ENCODE results near the gene RBM22.

RBM22 gene

DNA sequence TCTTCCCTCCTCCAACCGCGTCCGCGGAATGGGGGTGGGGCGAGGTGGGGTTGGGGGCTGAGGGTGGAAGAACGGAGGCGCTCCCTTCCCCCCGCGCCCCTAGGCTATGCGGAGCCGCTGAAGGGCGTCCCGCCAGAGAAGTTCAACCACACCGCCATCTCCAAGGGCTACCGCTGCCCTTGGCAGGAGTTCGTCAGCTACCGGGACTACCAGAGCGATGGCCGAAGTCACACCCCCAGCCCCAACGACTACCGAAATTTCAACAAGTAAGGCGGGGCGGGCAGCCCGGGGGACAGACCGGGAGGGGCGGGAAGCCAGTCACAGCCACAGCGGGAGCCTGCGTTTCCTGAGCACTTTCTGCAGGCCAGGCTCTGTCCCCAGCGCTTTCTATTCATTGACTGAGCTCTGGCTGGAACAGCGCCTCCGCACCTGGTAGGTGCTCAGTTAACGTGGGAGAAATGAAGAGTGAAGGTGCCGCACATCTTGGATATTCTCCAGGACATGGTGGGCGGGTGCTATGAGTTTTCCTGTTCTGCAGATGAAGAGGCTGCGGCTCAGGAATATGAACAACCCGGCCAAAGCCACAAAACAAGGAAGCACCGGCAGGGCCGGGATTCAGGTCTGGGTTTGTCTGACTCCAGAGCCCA, 28.5 kb downstream of the RBM22 start:
- DNase-seq (ENCODE audit: low spot score), result peak; percentile 58

DNA sequence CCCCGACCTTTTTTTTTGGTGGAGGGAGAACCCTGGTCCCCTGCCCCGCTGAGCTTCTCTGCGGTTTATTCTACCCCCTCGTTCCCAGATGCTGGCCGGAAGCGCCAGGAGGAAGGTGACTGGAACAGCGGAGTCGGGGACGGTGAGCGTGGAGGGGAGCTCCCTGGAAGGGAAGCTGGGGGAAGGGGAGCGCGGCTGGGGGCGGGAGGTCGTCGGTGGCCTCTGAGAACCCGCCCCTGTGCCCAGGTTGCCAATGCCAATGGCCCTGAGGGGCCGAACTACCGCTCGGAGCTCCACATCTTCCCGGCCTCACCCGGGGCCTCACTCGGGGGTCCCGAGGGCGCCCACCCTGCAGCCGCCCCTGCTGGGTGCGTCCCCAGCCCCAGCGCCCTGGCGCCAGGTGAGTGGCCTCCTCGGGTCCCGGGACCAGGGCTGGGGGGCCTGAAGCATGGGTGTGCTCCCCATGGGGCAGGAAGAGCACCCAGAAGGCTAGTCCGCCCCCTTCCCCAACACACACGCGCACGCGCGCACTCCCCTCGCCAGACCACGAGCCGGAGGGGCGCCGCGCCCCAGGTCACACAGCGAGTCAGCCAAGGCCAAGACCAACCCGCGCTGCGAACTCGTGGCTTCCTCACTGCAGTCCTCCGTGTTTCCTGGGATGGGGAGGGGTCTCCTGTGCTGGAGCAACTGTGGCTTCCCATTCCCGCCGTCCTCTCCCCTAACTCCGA, 29.2 kb downstream of the RBM22 start:
- no peak for DNase-seq (ENCODE audit: low spot score)

DNA sequence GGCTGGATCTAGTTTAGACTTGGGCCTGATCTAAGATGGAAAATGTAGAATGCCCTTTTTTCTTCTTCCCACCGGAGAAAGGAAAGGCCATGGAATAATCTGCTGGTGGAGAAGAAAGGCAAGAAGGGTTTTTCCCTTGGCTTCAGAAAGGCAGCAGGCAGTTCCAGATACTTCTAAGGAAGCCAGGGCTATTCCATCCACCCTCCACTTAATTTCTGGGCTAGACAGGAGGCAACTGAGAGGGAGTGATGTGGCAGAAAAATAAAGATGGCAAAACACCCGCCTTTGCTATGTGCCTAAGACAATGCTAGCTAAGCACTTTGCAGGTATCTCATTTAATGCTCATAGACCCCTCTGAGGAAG, 29.9 kb downstream of the RBM22 start:
- no peak for DNase-seq (ENCODE audit: low spot score)

DNA sequence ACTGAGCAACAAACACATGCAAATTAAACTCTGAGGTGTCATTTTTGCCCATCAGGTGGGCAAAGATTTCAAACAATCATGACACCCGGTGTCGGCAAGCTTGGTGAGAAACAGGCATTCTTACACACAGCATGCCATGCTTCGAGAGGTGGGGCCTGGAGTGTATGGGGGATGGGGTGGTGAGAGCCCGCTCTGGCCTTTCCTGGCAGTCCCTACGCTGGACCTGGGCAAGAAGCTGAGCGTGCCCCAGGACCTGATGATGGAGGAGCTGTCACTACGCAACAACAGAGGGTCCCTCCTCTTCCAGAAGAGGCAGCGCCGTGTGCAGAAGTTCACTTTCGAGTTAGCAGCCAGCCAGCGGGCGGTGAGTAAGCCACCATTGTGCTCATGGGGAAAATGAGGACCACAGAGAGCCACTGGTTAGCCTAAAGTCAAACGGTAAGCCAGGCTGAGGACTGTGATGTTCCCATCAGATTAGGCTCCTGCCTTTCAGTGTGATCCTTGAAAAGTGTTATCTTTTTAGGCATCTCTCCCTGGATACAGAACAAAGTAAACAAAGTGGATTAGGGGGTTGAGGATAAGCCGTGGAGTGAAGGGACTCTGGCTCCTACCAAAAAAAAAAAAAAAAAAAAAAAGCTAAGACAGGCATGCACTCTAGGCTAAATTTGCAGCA, 30.5 kb downstream of the RBM22 start:
- no peak for DNase-seq (ENCODE audit: low spot score)

DNA sequence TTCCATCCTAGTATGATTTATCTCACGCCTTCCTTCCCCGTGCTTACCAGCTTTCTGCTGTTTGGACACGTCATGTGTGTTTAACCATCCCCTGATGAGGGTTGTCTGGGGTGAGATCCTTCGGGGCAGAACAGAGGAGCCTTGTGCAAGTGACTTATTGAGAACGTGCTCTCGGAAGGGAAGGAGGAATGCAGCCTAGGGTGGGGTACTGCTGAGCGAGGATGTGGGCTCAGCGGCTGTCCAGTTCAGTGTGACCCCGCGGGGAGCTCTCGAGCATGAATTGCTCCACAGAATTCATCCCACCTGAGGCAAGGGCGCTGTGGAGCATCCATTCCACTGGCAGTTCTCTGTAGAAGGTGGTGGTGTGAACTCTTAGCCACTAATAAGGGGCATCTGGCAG, 35.8 kb downstream of the RBM22 start:
- no peak for DNase-seq (ENCODE audit: low spot score)

DNA sequence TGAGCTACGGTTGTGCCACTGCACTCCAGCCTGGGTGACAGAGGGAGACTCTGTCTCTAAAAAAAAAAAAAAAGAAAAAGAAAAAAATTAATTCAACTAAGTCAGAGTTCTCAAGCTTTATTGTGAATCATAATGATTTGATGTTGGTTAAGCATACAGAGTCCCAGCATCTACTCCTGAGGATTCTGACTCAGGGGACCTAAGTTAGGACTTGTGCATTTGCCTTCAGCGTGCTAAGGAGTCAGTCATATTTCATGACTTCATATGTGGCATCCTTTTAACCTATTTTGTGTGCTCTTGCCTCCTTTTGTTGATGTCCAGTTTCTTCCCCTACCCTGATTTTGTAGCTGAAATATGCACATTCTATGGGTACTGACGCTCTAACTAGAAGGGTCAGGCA, 36.9 kb downstream of the RBM22 start:
- DNase-seq (ENCODE audit: low spot score), result no peak

DNA sequence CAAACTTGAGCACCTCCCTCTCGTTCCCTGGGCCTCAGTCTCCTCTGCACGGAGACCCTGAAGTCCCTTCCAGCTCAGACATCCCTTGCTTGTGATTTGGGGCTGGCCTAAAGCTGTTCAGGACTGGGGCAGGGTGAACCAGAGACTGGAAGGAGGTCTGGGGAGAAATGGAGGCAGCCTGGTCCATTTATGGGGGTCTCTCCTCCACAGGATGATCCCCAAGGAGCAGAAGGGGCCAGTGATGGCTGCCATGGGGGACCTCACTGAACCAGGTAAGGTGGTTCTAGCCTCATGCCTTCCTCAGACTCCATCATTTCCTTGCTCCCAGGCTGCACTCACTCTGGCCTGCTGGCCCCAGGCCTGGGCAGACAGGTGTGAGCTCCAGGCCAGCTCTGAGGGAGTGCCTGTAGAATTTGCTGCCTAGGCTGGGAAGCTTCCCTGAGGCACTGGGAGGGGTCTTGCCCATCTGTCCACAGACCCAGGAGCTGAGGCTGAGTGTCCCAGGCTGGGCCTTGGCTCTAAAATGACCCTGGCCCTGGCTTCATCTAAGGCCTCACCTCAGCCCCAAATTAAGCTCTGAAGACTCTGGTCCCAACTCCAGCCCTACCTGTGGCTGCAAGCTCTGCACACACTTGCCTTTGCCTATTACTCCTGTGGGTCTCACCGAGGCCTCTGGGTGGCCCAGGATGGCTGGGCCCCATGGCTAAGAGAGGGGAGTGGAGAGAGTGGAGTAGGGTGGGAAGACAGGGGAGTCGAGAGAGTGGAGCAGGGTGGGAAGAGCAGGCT, 37.9 kb downstream of the RBM22 start:
- no peak for DNase-seq (ENCODE audit: low spot score)

DNA sequence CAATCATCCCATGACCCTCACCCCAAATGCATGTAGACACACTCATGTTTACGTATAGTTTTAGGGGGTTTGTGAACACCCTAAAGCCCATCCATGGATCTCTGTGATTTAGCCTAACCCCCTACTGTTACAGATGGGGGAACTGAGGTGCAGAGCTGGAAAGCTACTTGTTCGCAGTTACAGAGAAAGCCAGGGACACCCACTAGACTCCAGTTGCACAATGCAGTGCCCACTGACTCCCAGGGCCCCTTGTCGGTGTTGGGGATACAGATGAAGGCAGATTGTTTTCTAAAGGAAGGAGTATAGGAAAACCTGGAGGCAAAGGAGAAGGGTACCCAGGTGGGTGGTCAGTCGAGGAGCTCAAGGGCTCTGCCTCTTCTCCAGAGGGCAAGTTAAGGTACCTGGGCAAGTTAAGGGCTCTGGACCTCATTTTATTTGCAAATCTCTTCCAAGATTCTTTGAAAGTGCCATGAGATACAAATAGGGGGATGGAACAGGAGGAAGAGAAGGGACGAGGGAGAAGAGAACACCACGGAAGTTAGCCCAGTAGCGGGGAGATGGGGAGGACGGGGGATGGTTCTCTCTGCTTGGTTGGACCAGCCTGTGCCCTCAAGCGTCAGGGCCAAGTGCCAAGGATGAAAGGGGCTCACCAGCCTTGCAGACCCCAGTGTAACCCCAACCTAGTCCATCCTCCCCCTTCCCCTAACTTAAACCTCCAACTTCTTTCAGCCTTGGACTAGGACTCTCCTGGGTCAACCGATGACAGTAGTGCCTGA, 38.9 kb downstream of the RBM22 start:
- DNase-seq (ENCODE audit: low spot score), result no peak

DNA sequence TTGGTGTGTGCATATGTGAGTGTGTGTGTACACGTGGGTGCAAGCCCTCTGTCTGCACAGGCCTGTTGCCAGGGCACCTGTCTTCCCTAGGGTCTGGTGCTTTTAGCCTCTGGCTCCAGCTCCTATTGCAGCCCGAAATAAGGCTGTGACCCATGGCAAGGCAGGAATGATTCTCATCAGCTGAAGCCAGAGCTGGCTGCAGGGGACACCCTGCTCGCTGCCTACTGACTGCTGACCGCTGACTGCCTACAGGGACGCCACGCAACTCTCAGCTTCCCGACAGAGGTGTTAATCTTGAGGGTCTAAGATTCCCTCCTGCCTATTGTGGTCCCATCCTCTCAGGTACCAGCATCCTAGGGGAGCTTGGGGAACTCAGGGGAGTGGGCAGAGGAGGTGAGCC, 39.8 kb downstream of the RBM22 start, which contains the start of gene MYOZ3:
MYOZ3 (plus strand) TSS at position 166 of the 400 bp plus-strand sequence. CDS start 1,691 bp downstream, outside the sequence.
- no peak for DNase-seq (ENCODE audit: low spot score)

DNA sequence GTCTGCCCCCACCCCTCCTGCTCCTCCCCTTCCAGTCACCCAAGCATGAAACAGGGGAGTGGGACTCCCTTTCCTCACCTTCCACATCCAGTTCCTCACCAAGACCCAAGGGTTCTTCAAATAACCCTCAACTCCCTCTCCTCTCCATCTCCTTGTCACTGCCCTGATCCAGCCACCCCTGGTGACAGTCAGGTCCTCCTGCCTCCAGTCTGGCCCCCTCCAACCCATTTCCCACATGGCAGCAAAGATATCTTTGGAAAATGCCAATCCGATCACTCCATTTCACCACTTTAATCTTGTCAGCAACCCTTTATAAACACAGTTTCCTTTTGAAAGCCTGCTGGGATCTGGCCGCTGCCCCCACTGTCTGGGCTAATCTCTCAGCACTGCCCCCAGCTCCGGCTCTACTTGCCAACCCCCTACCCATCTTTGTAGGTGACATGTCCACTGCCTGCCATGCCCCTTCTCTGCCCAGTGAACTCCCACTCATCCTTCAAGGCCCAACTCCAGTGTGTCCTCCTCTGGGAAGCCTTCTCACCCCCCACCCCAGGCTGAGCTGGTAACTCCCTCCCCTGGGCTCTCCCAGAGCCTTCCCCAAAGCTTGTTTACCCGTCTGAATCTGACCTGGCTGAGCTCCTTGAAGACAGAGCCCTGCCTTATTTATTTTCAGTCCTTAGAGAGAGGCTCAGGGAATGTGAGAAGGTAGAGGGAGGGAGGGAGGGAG, 40.6 kb downstream of the RBM22 start:
- no peak for DNase-seq (ENCODE audit: low spot score)

DNA sequence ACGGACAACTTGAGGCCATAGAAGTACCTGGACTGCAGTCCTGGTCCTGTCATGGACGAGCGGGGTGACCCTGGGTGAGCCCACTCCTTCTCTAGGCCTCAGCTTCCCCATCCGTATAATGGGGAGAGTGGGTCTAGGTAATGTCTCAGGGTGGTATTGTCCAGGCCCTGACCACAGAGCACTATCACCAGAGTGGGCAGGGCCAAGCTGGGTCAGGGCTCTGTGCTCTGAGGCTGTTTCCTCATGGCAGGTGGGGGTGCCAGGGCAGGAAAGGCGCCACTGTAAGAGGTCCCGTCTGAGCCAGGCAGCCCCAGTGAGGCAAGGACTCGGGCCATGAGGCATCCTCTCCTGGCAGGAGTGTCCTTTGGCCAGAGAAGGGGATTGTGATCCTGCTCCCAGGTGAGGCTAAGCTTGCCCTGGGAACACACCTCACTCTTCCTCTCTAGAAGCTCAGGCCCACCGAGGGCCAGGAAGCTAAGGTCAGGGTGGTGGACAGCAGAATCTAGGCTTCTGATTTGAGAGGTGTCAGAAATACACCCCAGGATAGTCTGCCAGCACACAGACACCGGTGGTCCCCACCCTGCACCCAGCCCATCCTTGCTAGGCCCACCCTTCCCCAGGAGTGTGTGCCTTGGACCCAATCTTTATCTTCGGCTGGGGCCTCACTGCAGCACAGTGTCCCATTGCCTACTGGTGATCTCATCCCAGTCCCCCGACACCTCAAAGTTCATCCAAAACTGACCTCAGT, 41.3 kb downstream of the RBM22 start:
- DNase-seq (ENCODE audit: low spot score), result no peak

DNA sequence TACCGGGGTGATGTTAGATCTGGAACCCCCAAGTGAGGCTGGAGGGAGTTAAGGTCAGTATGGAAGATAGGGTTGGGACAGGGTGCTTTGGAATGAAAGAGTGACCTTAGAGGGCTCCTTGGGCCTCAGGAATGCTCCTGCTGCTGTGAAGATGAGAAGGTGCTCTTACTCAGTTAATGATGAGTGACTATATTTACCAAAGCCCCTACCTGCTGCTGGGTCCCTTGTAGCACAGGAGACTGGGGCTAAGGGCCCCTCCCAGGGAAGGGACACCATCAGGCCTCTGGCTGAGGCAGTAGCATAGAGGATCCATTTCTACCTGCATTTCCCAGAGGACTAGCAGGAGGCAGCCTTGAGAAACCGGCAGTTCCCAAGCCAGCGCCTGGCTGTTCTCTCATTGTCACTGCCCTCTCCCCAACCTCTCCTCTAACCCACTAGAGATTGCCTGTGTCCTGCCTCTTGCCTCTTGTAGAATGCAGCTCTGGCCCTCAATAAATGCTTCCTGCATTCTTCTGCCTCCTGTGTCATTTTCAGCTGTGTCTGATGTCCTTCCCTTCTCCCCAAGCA, 42.1 kb downstream of the RBM22 start:
- no peak for DNase-seq (ENCODE audit: low spot score)

DNA sequence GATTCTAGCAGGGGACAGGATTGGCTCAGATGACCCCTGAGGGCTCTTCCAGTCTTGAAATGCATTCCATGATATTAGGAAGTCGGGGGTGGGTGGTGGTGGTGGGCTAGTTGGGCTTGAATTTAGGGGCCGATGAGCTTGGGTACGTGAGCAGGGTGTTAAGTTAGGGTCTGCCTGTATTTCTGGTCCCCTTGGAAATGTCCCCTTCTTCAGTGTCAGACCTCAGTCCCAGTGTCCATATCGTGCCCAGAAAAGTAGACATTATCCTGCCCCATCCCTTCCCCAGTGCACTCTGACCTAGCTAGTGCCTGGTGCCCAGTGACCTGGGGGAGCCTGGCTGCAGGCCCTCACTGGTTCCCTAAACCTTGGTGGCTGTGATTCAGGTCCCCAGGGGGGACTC, 42.7 kb downstream of the RBM22 start:
- DNase-seq (ENCODE audit: low spot score), result no peak

DNA sequence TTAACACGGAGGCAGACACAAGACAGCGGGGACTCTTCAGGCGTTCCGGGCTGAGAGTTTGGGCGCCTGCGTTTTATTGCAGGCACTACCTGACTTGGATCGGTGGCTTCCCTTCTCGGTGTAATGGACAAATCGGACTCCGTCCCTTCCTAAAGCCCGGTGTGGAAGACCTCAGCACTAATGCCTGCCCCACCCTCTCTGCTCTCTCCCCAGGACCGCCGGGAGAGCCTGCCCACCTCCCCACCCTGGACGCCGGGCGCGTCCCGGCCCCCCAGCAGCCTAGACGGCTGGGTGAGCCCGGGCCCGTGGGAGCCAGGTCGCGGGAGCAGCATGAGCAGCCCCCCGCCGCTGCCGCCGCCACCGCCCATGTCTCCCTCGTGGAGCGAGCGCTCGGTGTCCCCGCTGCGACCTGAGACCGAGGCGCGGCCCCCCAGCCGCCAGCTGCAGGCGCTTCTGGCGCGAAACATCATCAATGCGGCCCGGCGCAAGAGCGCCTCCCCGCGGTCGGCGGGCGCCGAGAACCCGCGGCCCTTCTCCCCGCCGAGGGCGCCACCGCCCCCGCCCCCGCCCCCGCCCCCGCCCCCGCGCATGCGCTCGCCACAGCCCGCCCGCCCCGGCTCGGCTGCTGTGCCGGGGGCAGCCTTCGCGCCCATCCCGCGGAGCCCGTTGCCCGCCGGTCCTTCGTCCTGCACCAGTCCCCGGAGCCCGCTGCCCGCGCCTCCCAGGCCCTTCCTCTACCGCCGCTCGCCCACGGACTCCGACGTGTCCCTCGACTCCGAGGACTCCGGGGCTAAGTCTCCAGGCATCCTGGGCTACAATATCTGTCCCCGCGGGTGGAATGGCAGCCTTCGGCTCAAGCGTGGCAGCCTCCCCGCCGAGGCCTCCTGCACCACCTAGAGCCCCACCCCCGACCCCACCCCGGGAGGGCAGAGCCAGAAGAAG, 44.4 kb downstream of the RBM22 start:
- peak; percentile 99 for DNase-seq (ENCODE audit: low spot score)

DNA sequence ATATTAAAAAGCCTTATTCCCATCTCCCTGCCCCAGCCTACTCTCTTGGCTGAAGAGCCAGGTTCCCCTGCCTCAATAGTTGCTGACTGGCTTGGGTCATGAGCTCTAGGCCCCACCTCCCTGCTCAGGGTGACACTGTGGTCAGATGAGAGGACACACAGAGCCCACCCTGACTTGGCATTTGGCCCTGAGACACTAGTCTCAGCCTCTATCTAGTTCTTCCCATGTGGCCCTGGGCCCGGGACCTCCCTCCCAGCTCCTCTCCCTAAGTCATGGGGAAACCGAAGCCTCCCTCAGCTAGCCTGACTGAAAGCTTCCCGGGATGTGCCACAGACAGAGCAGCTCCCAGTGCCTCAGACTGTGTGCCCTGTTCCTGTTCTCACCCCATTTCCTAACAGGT, 45.6 kb downstream of the RBM22 start:
- DNase-seq (ENCODE audit: low spot score), result no peak

DNA sequence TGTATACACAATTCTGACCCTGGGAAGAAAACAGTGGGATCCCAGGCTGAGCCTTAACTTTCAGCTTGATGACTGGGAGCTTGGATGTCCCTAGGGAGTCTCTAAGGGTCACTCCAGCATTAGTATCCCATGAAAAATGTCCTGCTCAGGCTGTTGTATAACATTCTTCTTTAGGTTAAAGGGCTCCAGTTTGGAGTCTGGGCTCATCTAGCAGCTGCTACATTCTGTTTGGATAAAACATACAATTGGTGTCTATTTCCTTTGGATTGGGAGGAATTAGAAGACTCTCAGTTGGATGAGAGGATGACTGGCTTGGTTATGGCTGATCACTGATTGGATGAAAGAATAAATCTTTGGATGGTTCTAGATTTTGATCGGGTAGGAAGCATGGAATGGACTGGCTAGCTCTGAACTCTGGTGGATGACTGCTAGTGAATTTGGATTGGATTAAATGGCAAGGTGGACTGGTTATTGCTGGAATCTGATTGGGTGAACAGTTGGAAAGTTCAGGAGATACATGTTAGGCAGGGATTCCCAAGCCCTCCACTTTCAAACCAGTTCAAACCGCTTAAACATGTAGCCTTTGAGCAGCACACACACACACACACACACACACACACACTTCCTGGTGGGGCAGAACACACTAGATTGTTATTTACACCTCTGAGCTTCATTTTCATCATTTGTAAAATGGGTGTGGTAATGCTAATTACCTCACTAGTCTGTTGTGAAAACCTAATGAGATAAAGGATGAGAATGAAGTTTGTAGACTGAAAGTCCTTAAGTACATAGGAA, 46.9 kb downstream of the RBM22 start:
- DNase-seq (ENCODE audit: low spot score), result no peak

DNA sequence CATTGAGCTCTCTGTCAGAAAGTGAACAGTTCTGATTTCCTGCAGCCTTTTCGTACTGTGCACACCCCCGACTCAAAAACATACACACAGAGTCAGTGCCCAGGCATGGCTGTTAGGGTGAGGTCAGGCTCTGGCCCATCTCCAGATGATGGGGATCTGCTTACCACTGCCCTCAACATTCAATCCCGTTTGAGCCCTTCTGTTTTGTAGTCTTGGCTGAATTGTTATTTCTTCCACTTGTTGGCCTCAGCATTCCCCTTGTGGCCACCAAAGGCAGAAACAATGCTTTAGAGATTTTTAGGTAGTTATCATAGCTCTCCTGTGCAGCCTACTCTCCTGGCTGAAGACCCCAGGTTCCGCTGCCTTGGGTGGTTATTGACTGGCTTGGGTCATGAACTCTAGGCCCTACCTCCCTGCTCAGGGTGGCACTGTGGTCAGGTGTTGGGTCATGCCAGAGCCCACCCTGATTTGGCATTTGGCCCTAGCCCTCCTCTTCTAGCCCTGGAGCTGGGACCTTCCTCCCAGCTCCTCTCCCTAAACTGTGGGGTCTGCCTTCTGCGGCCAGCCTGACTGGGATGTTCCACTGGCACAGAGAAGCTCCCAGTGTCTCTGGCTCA, 47.6 kb downstream of the RBM22 start:
- DNase-seq (ENCODE audit: low spot score), result peak; percentile 46
